ENCODE measurements around the gene NOD2. TPM values are rescaled to one million over a fixed set of nuclear protein-coding genes. Genes with fewer than 3 reads are reported as not detected.

Gene NOD2
- total RNA-seq, 1 experiment from 2014 or later = 0.07 TPM

GRCh38 chr16:50684823-50685461, 8.5 kb upstream of the NOD2 start:
- BruUV-seq (replicated peaks) = no TSS peak
- no peak for DNase-seq
- no peak overlapping the region for H3K4me2 ChIP-seq (ENCODE audit: low read length)
- no peak overlapping the region for H2AFZ ChIP-seq (ENCODE audit: low read length)
- ChIA-PET CTCF (no interaction called here), POLR2A (ENCODE audit: unreplicated experiment) (no interaction called here)
- H3K36me3 ChIP-seq (ENCODE audit: low read depth, low read length) = no peaks in the 10 kb centered on the region
- no peaks in the 10 kb centered on the region for H3F3A ChIP-seq (ENCODE audit: low read length, unreplicated experiment)
- no peak overlapping the region for H3K27ac ChIP-seq (ENCODE audit: low read length)
- H3K79me2 ChIP-seq (ENCODE audit: low read length) = no peaks in the 10 kb centered on the region
- intact Hi-C loops (cut with micrococcal nuclease) = no loop called here
- 0 out of 2 replicates have a peak, but pooled peaks cover 3% of the 10 kb centered on the region for H3K27me3 ChIP-seq (ENCODE audit: low read length)
- no peaks in the 10 kb centered on the region for H3K9me2 ChIP-seq (replicated peaks; ENCODE audit: low read length)
- no peaks in the 10 kb centered on the region for H4K20me1 ChIP-seq (ENCODE audit: low read length)
- H3K9me3 ChIP-seq (ENCODE audit: low read length) = no peaks in the 10 kb centered on the region
- no peaks in the 10 kb centered on the region for H3K4me1 ChIP-seq (ENCODE audit: insufficient read depth, low read length)
- no peak overlapping the region for H3K4me3 ChIP-seq (ENCODE audit: low read length)
- TF ChIP-seq EZH2phosphoT487 (IDR thresholded peaks at IDR 0.05; ENCODE audit: borderline replicate concordance, low read length) (no peak), EZH2 (IDR thresholded peaks at IDR 0.05; ENCODE audit: low read length, unreplicated experiment) (no peak), CTCF (conservative IDR thresholded peaks at IDR 0.05; ENCODE audit: low read depth, low read length) (no peak)
- ATAC-seq = no peak
- H3K9ac ChIP-seq (ENCODE audit: low read length) = no peak overlapping the region

DNA sequence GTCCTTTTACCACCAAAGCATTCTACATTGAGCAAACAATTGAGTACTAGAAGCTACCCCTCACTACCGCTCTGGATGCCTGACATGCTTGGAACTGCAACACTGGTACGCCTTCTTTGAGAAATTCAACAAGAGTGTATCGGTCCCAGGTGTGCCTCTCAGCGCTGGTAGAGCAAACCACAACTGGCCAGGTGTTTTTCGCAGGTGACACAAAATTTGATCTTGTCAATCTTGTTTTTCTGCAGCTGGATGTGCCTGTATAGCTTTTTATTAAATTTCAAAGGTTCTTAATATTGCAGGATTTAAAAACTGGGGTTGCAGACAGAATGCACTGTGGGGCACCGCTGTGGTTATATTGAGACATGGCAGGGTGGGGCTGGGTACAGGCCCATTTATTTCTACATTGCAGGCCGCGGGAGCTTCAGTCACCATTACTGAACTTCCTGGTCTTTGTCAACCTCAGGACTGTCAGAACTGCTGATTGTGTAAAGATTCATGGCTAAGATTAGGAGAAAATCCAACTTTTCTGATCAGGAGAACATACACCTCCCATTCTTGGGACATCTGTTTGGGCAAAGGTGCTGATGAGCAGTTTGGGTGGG, 7.8 kb upstream of the NOD2 start:
- ChIA-PET POLR2A (ENCODE audit: unreplicated experiment) (no interaction called here), CTCF (no interaction called here)
- BruUV-seq (replicated peaks) = no TSS peak
- no peak overlapping the region for H3K27ac ChIP-seq (ENCODE audit: low read length)
- no peak overlapping the region for H3K9ac ChIP-seq (ENCODE audit: low read length)
- no peaks in the 10 kb centered on the region for H4K20me1 ChIP-seq (ENCODE audit: low read length)
- no peaks in the 10 kb centered on the region for H3K9me3 ChIP-seq (ENCODE audit: low read length)
- H3K79me2 ChIP-seq (ENCODE audit: low read length) = no peaks in the 10 kb centered on the region
- H3F3A ChIP-seq (ENCODE audit: low read length, unreplicated experiment) = no peaks in the 10 kb centered on the region
- no peak overlapping the region for H2AFZ ChIP-seq (ENCODE audit: low read length)
- no peak overlapping the region for H3K4me2 ChIP-seq (ENCODE audit: low read length)
- ATAC-seq (no peak), DNase-seq (no peak)
- intact Hi-C loops (cut with micrococcal nuclease) = no loop called here
- no peak overlapping the region for H3K4me3 ChIP-seq (ENCODE audit: low read length)
- H3K4me1 ChIP-seq (ENCODE audit: insufficient read depth, low read length) = no peaks in the 10 kb centered on the region
- no peaks in the 10 kb centered on the region for H3K36me3 ChIP-seq (ENCODE audit: low read depth, low read length)
- H3K27me3 ChIP-seq (ENCODE audit: low read length) = 0 out of 2 replicates have a peak, but pooled peaks cover 3% of the 10 kb centered on the region
- H3K9me2 ChIP-seq (replicated peaks; ENCODE audit: low read length) = no peaks in the 10 kb centered on the region
- TF ChIP-seq CTCF (conservative IDR thresholded peaks at IDR 0.05; ENCODE audit: low read depth, low read length) = no peak
- TF ChIP-seq EZH2 (IDR thresholded peaks at IDR 0.05; ENCODE audit: low read length, unreplicated experiment) = no peak
- no peak for TF ChIP-seq EZH2phosphoT487 (IDR thresholded peaks at IDR 0.05; ENCODE audit: borderline replicate concordance, low read length)

- POLR2A ChIA-PET (ENCODE audit: unreplicated experiment) = no interaction called here
- no peak for TF ChIP-seq CTCF (conservative IDR thresholded peaks at IDR 0.05; ENCODE audit: low read depth, low read length)
- TF ChIP-seq EZH2phosphoT487 (IDR thresholded peaks at IDR 0.05; ENCODE audit: borderline replicate concordance, low read length) = no peak
- TF ChIP-seq EZH2 (IDR thresholded peaks at IDR 0.05; ENCODE audit: low read length, unreplicated experiment) = no peak
- no peak for ATAC-seq
- H3K9me2 ChIP-seq (replicated peaks; ENCODE audit: low read length) = no peaks in the 10 kb centered on the region
- H3K36me3 ChIP-seq (ENCODE audit: low read depth, low read length) = no peaks in the 10 kb centered on the region
- H2AFZ ChIP-seq (ENCODE audit: low read length) = no peak overlapping the region
- no peak overlapping the region for H3K27ac ChIP-seq (ENCODE audit: low read length)
- H3F3A ChIP-seq (ENCODE audit: low read length, unreplicated experiment) = no peaks in the 10 kb centered on the region
- no peak overlapping the region for H3K9ac ChIP-seq (ENCODE audit: low read length)
- no peaks in the 10 kb centered on the region for H3K4me1 ChIP-seq (ENCODE audit: insufficient read depth, low read length)
- no peak for DNase-seq
- no peaks in the 10 kb centered on the region for H3K9me3 ChIP-seq (ENCODE audit: low read length)
- no peak overlapping the region for H3K4me3 ChIP-seq (ENCODE audit: low read length)
- BruUV-seq (replicated peaks) = no TSS peak
- no peak overlapping the region for H3K4me2 ChIP-seq (ENCODE audit: low read length)
- no peaks in the 10 kb centered on the region for H3K79me2 ChIP-seq (ENCODE audit: low read length)
- 0 out of 2 replicates have a peak, but pooled peaks cover 3% of the 10 kb centered on the region for H3K27me3 ChIP-seq (ENCODE audit: low read length)
- H4K20me1 ChIP-seq (ENCODE audit: low read length) = no peaks in the 10 kb centered on the region
- intact Hi-C loops (cut with micrococcal nuclease) = no loop called here
- CTCF ChIA-PET = no interaction called here
Observed at GRCh38 chr16:50688083-50688482, 5.3 kb upstream of the NOD2 start.

Measured in PC-3 (cell line).